GM19240 (cell line): ENCODE results near the gene RIMS4.
A peak's percentile ranks its signal among the peaks of the same experiment; 100 is the strongest.

ENCODE experiments used
- DNase-seq: peaks from one replicate; pipeline ENCODE4 v3.0.0; 2011; ENCODE audit warnings: low spot score; ENCODE audit not compliant: insufficient read length

The RIMS4 gene

GRCh38 chr20:44796758-44797457 lies 13.4 kb downstream of the RIMS4 start:
- no peak for DNase-seq

DNA sequence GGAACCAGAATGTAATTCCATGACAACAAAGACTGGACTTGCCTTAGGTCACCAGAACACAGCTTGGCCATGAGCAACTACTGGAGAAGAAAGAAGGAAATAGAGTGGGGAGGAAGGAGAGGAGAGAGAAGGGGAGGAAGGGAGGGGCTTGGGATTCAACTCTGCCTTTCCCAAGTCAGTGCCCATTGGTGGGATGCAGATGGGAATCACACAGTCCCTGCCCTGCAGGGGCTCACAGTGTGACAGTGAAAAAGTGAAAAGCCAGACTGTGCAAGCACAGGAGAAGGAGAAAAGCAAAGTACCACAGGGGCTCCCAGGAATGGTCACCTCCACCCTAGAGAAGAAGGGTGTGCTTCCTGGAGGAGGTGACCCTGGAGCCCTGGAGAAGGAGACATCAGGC lies 14.0 kb downstream of the RIMS4 start:
- no peak for DNase-seq

DNA sequence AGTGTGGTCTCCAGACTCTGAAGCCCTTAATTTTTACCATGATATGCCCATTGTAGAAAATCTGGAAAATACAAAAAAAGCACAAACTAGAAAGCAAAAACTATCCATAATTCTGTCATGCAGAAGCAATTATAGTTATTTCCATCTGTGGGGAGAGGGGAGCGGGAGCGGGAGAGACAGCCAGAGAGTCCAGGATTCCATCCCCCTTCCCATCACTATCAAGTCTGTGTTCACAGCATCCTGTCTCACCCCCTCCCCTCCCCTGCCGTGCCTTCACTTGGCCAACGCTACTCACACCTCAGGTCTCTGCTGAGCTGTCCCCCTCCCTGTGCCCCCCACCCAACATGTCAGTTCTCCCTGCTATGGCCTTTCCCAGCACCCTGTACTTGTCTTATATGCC lies 14.5 kb downstream of the RIMS4 start:
- DNase-seq = no peak

DNA sequence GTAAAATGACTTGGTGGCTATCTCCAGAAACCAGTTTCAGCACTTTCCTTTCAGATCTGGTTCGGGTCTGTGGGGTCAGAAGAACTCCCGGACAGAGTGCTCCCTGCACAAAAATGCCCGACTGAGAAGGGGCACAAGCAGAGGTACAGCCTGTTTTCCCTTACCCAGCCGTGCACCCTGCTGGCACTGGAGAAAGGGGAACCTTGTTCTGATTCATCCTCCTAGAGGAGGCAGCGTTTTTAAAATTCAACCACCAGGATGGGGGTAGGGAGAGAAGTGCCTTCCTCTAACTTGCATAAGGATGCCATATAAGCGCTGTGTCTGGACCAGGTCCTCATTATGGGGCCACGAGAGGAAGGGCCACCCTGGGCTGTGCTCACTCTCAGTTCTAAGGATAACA lies 17.6 kb downstream of the RIMS4 start:
- DNase-seq = no peak

DNA sequence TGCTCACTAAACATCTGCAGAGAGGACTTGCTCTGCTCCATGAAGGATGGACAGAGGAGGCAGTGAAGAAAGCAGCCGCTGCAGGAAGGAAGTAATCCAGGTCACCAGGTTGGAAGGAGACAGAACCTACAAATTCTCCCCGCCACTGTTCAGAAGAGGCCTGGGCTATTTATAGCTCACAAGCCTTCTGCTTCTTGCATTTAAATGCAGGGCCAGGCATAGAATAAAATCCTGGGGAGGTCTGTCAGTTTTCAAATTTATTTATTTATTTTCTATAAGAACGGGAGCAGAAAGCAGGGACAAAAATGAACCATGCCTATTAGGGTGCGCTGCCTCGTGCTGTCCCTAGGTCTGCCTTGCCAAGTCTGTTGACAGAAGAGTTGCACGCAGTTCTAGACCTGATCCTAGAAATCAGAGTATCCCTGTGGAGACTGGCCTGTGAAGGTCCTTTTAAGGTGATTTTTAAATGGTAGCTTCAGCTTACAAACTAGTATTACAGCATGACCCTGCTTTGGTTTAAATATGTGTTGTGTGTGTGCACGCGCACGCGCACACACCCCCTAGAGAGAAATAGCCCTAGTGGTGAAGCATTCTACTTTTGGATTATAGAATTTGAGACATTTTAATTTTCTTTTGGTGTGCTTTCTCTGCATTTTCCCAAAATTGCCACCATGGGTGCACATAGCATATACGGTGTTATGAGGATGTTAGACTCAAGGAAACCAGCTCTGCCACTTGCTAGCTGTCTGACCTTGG lies 19.5 kb downstream of the RIMS4 start:
- DNase-seq = no peak

- DNase-seq = no peak
These were observed 21.5 kb downstream of the RIMS4 start for GRCh38 chr20:44788706-44789456.

DNA sequence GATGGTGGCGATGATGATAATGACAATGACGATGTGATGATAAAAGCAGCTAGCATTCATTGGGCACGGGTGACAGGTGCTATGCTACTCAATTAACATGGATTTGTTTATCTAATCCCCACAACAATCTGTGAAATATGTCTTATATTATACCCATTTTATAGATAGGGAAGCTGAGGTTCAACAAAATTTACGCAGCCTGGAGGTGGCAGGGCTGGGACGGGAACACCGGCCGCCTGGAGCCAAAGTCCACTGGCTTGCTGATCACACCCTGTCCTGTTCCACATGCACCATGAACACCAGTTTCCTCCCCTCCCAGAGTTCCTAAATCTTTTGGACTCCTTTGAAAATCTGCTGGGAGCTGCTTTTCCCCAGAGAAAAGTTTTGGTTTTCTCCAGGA lies 23.0 kb downstream of the RIMS4 start:
- no peak for DNase-seq

GRCh38 chr20:44785768-44786167 lies 24.6 kb downstream of the RIMS4 start:
- no peak for DNase-seq

DNA sequence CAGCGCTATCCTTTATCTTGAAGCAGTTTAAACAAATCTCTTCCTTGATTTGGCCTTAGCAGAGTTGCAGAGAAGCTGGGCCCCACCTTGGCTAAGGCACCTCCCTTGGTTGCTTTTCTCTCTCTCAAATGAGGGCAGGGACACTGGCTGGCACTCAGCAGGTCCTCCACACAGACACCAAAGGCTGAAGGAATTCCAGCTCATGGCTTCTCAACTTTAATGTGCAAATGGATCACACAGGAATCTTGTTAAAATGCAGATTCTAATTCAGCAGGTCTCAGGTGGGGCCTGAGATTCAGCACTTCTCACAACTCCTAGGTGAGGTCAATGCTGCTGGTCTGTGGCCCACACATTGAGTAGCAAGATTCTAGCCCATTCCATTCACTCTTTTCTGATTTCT lies 25.7 kb downstream of the RIMS4 start:
- no peak for DNase-seq

GRCh38 chr20:44781791-44782190 lies 28.6 kb downstream of the RIMS4 start:
- DNase-seq = no peak

DNA sequence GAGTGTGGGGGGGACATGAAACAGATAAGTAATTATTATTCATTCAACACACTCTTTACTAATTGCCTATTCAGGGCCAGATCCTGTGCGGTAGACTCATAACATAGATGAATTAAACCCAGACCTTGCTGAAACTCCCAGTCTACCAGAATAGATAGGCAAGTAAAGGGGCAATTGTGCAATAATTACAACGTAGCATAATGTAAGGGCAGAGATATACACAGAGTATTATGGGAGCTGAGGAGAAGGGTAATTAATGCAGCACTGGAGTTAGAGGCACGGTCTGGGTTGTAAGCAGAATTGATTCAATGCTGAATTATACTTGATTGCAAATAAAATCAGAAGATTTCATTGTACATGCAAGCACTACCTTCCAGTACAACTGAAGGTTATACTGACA lies 29.2 kb downstream of the RIMS4 start:
- DNase-seq = no peak

GRCh38 chr20:44780226-44780625 lies 30.1 kb downstream of the RIMS4 start:
- DNase-seq = peak; percentile 36

GRCh38 chr20:44776980-44777379 lies 33.4 kb downstream of the RIMS4 start:
- DNase-seq = no peak

GRCh38 chr20:44773070-44773829 lies 37.1 kb downstream of the RIMS4 start:
- no peak for DNase-seq

DNA sequence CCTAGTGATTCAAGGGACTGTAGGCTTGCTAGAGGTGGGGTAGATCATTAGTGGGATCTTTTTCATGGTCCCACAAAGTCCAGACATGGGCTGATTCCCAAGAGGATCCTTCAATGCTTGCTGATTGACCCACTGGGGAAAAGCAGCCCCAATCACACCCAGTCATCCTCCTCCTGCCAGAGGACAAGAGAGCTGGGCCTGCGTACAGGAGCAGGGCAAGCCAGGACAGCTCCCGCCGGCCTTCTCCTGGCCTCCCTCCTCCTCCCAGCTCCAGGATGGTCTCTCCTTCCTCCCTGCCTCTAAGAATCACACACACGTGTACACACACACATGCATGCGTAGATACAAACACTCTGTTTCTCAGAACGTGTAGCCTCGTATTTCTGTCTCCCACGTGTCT lies 37.7 kb downstream of the RIMS4 start:
- no peak for DNase-seq

- no peak for DNase-seq
These were observed 39.2 kb downstream of the RIMS4 start for GRCh38 chr20:44771172-44771535.

- no peak for DNase-seq
These were observed 39.7 kb downstream of the RIMS4 start for GRCh38 chr20:44770484-44771171.

GRCh38 chr20:44769481-44769863 lies 40.9 kb downstream of the RIMS4 start:
- DNase-seq = no peak

GRCh38 chr20:44768854-44769480 lies 41.4 kb downstream of the RIMS4 start:
- no peak for DNase-seq

DNA sequence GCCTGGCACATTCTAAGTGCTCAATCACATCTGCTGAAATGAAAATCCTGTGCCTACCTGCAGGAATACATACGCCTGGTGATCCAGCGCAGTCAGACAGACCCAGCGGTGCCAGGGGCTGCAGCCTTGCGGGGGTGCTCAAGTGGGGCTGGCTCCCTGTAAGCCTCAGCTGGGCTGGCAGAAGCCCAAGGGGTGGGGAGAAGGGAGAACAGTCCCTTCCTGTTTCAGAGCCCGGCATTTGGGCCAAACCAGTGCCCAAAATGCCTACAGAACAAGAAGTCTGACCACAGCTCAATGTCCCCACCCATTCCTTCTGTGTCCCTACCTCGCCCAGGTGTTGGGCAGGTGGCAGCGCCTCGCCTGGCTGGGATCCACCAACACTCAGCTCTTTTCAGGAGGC lies 42.1 kb downstream of the RIMS4 start:
- no peak for DNase-seq
